Pancreas (tissue), 10 donors: ENCODE data around the gene PPT2. TPM values are rescaled to one million over a fixed set of nuclear protein-coding genes. Genes with fewer than 3 reads are reported as not detected.
A peak's percentile ranks its signal among the peaks of the same experiment; 100 is the strongest.

Source experiments
- ATAC-seq, 4 donors: fragments of 200-7000 bp; cut with Tn5 transposase; one replicate each; pipeline versions ENCODE4 v1.8.0 to v1.9.1; 2020; ENCODE audit warnings: mild to moderate bottlenecking in 4 of 4, moderate library complexity in 4 of 4
- DNase-seq, 6 donors: peaks; one replicate each; pipeline ENCODE4 v3.0.0-alpha.2; 2020
- FAIRE-seq: peaks from 2 replicates; lab custom pipeline; 2012; peaks lifted over from hg19 to GRCh38; lab: Jason Lieb, UNC
- H3K27ac ChIP-seq, 4 donors: fragments of 200-600 bp; sonication (generic); 1 replicate in 3 of 4; 2 replicates in 1 of 4; pipeline versions ENCODE4 v1.5.0 to v1.8.0; 2020
- H3K27me3 ChIP-seq, 4 donors: fragments of 200-600 bp; one replicate each; pipeline ENCODE4 v1.8.0; 2021
- H3K36me3 ChIP-seq, 3 donors: fragments of 200-600 bp; sonication (generic) in 1 of 3; one replicate each; pipeline versions ENCODE4 v1.5.0 to v1.8.0; 2020 to 2021
- H3K4me1 ChIP-seq, 3 donors: fragments of 200-600 bp; one replicate each; pipeline ENCODE4 v1.8.0; 2021
- H3K4me3 ChIP-seq, 4 donors: fragments of 200-600 bp; sonication (generic) in 2 of 4; one replicate each; pipeline versions ENCODE4 v1.5.0 to v1.8.0; 2020 to 2021
- H3K9me3 ChIP-seq, 4 donors: fragments of 200-600 bp; one replicate each; pipeline ENCODE4 v1.8.0; 2021
- WGBS, 2 donors: extraction: QIAGEN DNeasy Blood & Tissue Kit; methylation state at CpG; one replicate each; pipeline ENCODE4 v1.1.7; 2013; 5-methylcytosine and 5-hydroxymethylcytosine counted together
- intact Hi-C, 3 donors: fragments of 100-400 bp; cut with DNase I; formaldehyde crosslinking; loops; one replicate each; pipeline versions ENCODE4 v1.11.1 to v1.14.2; 2022
- polyA plus RNA-seq, 2 donors: library from polyadenylated mRNA; stranded (reverse); fragments of 200-250 nt; gene quantifications; one replicate each; pipeline ENCODE4 v1.2.3, GENCODE V29; 2013
- total RNA-seq, 6 donors: library from RNA; stranded (reverse); fragmentation: NEBNext Ultra II Directional in 4 of 6; extraction: Animal tissue kit (Norgen Biotek cat#: 25700) in 4 of 6; gene quantifications; one replicate each; pipeline versions ENCODE4 v1.2.1 to v1.2.4, GENCODE V29; 2021 to 2023
- TF ChIP-seq, protein P1 (sequence below), 4 donors: fragments of 200-600 bp; sonication (generic) in 3 of 4; IDR thresholded peaks; one replicate each; pipeline versions ENCODE4 v1.5.0 to v1.8.0; 2021; ENCODE audit warnings: antibody characterized with exemption in 4 of 4
- donor health status: healthy with polysubstance abuse.
- donor health status: DM: no; HTN: no; CAD: no; lungs with moderate emphysema.
- donor health status: DM: no; HTN: no; CAD: no.
- donor health status: control.
- donor health status: control.
- donor health status: Bipolar disorder and iron deficiency.
- donor health status: DM: yes; HTN: yes; CAD: no.
- donor health status: DM: no; HTN: no; CAD: no.
- donor health status: DM: no; HTN: no; CAD: no.
- donor health status: DM: yes; HTN: yes; CAD: no.

PPT2 gene
- total and polyA plus RNA-seq, 8 donors = 5.6 to 13.9 (median 8.4) TPM

DNA sequence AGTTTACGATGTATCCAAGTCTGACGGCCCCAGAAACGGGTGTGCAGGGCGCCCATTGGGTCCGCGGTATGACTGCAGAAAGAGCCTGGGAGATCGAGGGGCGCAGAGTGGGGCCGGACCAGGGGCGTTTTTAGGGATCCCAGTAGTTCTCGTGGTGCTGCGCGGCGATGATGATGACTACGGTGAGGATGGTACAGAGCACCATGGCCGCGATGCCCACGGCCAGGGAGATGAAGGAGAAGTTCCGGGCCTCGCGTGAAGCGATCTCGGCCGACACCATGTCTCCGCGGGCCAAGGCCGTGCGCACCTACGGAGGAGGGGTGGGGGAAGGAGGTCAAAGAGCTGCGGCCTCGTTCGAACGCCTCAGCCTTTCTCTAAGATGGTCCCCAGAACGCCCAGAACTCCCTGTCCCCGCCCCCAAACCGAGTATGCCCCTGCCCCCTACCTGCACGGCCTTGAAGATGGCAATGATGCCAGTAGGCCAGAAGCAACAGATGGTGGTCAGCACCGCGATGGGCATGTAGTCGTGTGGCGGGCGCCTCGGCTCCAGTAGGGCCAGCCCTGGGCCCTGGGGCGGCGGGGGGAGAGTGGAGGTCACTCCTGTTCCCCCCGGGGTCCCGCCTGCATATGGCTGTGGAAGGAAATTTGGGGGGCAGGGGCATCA, 4.7 kb upstream of the PPT2 start:
- TF ChIP-seq, protein P1, sequence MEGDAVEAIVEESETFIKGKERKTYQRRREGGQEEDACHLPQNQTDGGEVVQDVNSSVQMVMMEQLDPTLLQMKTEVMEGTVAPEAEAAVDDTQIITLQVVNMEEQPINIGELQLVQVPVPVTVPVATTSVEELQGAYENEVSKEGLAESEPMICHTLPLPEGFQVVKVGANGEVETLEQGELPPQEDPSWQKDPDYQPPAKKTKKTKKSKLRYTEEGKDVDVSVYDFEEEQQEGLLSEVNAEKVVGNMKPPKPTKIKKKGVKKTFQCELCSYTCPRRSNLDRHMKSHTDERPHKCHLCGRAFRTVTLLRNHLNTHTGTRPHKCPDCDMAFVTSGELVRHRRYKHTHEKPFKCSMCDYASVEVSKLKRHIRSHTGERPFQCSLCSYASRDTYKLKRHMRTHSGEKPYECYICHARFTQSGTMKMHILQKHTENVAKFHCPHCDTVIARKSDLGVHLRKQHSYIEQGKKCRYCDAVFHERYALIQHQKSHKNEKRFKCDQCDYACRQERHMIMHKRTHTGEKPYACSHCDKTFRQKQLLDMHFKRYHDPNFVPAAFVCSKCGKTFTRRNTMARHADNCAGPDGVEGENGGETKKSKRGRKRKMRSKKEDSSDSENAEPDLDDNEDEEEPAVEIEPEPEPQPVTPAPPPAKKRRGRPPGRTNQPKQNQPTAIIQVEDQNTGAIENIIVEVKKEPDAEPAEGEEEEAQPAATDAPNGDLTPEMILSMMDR (IDR thresholded peaks at IDR 0.05) = no peak
- no peaks in the 10 kb centered on the region for H3K4me1 ChIP-seq
- ATAC-seq (no peak), DNase-seq (no peak), FAIRE-seq (no peak)
- 33 to 40% methylated on average over 47 of the region's 47 CpGs for WGBS, 2 donors
- no peaks in the 10 kb centered on the region for H3K9me3 ChIP-seq
- no peaks in the 10 kb centered on the region for H3K36me3 ChIP-seq
- H3K27ac ChIP-seq = no peak overlapping the region
- intact Hi-C loops = no loop called here
- no peaks in the 10 kb centered on the region for H3K27me3 ChIP-seq
- H3K4me3 ChIP-seq = peak overlapping the region in 2 of 4 donors; percentile 15 to 46

DNA sequence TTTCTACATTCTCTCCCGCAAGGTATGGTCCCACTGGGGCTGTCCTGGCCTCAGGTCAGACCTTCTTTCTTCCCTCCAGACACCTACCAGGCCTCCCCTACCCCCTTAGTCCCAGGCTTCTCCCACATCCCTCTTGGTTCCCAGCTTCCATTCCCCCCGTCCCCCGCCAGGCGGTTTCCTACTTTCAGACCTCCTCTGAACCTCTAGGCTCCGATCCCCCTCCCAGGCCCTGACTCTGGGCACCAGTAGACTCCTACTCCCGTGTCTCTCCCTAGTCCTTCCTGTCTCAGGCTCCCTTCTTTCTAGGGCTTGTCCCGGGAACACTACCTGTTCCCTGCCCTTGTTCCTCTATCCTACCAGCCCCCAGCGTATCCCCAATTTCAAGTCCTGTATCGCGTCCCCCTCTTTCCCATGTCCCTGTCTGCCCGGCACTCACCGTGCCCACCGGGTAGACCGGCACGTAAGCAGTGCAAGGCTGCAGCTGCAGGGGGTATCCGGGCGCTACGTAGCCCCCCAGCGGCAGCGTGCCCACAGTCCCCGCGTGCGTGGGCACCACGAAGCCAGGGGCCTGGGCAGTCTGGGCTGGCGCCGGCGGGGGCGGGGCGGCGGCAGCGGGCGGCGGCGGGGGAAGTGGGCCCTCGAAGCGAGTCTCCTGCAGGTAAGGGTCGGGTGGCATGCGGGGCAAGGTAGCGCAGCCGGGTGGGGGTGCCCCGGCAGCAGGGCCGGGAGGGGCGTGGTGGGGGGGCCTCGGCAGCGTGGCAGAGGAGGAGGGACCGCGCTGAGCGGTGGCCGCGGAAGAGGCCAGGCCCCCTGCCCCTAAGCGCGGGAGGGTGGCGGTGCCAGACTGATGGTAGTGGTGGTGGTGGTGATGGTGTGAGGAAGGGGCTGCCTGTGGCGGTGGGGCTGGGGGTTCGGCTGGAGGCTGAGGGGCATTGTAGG, 3.7 kb upstream of the PPT2 start:
- intact Hi-C loops = no loop called here
- Histone ChIP-seq H3K36me3 (no peaks in the 10 kb centered on the region), H3K27ac (no peak overlapping the region), H3K4me1 (peaks cover 0 to 5% (median 4%) of the 10 kb centered on the region in 3 donors), H3K9me3 (no peaks in the 10 kb centered on the region), H3K27me3 (no peaks in the 10 kb centered on the region), H3K4me3 (no peak overlapping the region)
- TF ChIP-seq, protein P1 (IDR thresholded peaks at IDR 0.05) = no peak
- DNase-seq = no peak
- 44 to 47% methylated on average over 53 to 55 of the region's 55 CpGs for WGBS, 2 donors
- FAIRE-seq = no peak
- no peak for ATAC-seq

DNA sequence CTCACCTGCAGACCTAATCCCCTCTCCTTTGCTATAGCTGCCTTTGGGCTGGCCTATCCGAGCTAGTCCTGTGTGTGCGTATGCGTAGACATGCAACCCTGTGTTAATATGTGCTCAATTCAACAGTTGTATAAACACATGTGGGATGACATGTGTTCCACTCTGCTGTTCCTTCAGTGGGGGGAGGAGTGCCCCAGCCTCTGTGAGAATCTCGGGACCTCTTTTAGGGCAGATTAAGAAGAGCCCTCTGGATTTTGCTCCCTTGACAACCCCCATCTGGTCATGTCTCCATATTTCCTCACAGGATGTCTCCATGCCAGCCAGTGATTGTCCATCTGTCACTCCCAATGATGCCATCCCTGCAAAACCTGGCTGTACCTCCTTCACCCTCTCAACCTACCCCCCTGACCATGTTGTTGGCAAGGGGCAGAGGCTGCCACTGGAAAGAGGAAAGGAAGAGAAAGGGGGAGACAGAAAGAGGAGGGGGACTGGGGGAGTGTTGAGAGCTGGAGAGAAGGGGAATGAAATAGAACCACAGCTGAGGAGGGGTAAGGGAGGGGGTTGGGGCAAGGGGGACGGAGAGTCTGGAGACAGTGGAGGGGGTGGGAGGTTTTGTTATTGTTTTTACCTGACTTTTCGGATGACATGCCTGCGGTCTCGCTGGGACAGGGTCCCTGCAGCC, 2.6 kb upstream of the PPT2 start:
- FAIRE-seq = no peak
- TF ChIP-seq, protein P1 (IDR thresholded peaks at IDR 0.05) = no peak
- peaks cover 0 to 5% (median 4%) of the 10 kb centered on the region in 3 donors for H3K4me1 ChIP-seq
- H3K27ac ChIP-seq = no peak overlapping the region
- ATAC-seq = no peak
- intact Hi-C loops = no loop called here
- H3K36me3 ChIP-seq = no peaks in the 10 kb centered on the region
- 42 to 60% methylated on average over 5 to 8 of the region's 8 CpGs for WGBS, 2 donors
- no peak overlapping the region for H3K4me3 ChIP-seq
- no peak for DNase-seq
- no peaks in the 10 kb centered on the region for H3K9me3 ChIP-seq
- H3K27me3 ChIP-seq = no peaks in the 10 kb centered on the region

DNA sequence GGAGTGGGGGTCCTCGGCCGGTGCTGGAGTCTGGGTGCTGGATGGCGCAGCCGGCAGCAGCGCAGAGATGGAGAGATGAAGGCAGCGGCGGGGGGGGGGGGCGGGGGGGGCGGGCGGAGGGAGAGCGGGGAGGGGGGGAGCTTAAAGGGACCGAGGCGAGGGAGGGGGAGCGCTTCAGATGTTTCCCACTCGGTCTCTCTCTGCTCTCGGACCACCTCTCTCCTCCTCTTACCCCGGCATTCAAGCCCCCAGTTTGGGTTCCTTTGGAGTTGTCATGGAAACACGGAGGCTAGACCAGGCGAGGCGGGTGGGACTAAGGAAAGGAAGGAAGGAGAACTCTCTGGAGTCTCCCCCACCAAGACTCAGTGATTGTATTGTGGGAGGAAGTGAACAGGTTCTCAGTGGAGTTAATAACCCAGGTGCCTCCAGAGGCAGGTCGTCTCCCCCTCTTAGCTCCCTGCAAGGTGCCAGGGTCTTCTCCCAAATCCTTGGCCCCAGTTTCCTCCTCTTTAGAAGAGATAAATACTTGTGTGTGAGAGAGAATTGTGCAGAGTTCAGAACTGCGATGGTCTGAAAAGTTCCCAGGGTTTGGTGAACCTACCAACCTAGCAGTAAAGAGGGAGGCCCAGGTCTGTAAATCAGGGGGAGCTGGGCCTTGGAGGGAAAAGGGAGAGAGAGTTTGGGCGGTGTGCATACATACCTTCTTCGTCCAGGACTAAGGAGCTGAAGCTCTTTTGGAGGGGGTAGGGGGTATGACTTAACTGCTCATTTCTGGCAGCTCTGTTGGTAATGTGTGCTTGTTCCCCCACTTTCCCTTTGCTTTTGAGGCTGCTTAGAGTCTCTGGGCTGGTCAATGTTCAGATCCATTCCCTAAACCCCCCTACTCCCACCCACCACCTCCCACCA, 1.8 kb upstream of the PPT2 start, which contains the start of gene PRRT1:
PRRT1 (minus strand) TSS at position 77 of the 906 bp plus-strand sequence. CDS start 112 bp downstream, outside the sequence.
- TF ChIP-seq, protein P1 (IDR thresholded peaks at IDR 0.05) = no peak
- WGBS, 2 donors = 50 to 70% methylated on average over 7 to 15 of the region's 24 CpGs
- peaks cover 0 to 5% (median 4%) of the 10 kb centered on the region in 3 donors for H3K4me1 ChIP-seq
- H3K4me3 ChIP-seq = peak within 1 kb of the TSS in 1 of 4 donors; percentile 70
- ATAC-seq = no peak
- no peak for DNase-seq
- FAIRE-seq = no peak
- H3K27me3 ChIP-seq = no peaks in the 10 kb centered on the region
- H3K27ac ChIP-seq = no peak within 1 kb of the TSS
- no peaks in the 10 kb centered on the region for H3K9me3 ChIP-seq
- intact Hi-C loops = no loop called here
- no peaks in the 10 kb centered on the region for H3K36me3 ChIP-seq
